AG08395 (cell line): Measurements from ENCODE around the gene NFX1.
A peak's percentile ranks its signal among the peaks of the same experiment; 100 is the strongest.
"Not testable (repeated sequence)": the region's sequence is repeated elsewhere in the genome, so short reads cannot be mapped to it uniquely, and the experiment has no call there.

Experiments used
- DNase-seq: peaks from one replicate; pipeline ENCODE4 v3.0.0; 2012; ENCODE audit warnings: mixed read lengths, low spot score

The NFX1 gene

GRCh38 chr9:33310748-33311147 is 20.4 kb downstream of the NFX1 start:
- DNase-seq = no peak

- no peak for DNase-seq
These were observed 21.6 kb downstream of the NFX1 start for GRCh38 chr9:33311953-33312352.

GRCh38 chr9:33315371-33315770 is 25.1 kb downstream of the NFX1 start:
- DNase-seq = no peak

DNA sequence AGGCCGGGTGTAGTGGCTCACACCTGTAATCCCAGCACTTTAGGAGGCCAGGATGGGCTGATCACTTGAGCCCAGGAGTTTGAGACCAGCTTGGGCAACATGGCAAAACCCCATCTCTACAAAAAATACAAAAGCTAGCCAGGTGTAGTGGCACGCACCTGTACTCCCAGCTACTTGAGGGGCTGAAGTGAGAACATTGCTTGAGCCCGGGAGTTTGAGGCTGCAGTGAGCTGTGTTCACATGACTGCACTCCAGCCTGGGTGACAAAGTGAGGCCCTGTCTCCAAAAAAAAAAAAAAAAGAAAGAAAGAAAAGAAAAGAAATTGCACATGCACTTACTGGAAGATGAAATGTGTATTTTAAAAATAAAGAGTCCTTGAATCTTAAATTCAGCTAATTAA is 26.8 kb downstream of the NFX1 start:
- not testable (repeated sequence) for DNase-seq

DNA sequence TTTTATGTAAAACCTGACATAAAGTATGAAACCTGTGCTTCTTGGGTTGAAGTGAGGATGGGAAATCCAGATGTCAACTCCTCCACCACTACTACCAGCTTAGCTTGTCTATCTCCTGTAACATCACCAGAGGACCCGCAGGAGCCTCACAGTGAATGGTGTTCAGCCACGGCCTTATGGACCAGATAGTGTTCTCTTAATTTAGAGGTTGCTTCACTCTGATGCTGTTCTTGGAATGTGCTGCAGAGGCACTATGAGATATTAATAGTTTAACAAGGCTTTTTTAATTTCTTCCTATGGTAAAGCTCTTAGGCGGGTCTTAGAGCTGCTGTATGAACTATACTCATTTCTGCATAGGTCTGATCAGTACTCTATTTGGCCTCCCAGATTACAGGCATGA is 27.9 kb downstream of the NFX1 start:
- DNase-seq = no peak

DNA sequence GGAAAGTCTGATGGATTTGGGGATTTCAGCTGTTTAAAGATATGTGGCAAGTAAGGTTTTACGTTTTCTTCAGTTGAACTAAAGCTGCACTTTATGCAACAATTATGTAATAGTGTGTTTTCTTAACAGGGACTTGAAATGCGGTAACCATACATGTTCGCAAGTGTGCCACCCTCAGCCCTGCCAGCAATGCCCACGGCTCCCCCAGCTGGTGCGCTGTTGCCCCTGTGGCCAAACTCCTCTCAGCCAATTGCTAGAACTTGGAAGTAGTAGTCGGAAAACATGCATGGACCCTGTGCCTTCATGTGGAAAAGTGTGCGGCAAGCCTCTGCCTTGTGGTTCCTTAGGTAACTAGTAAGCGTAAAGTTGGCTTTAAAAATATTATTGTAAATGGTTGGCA is 28.5 kb downstream of the NFX1 start:
- no peak for DNase-seq

DNA sequence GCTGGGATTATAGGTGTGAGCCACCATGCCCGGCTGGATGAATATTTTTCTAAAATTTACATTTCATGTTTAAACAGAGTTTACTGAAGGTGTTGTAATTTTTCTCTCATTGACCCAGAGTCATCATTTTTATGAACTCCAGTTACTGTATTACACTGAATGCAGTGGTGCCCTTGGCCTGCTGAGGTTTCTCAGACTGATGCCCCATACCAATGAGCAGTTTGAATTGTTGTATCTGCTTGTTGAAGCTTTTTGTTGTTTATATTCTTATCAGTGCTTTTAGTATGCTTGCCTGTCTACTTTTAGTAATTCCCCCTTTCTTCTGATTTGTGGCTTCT is 29.9 kb downstream of the NFX1 start:
- no peak for DNase-seq

GRCh38 chr9:33320568-33321261 is 30.4 kb downstream of the NFX1 start:
- DNase-seq = peak; percentile 87

- peak; percentile 78 for DNase-seq
These were observed 38.8 kb downstream of the NFX1 start for GRCh38 chr9:33329117-33329563.

DNA sequence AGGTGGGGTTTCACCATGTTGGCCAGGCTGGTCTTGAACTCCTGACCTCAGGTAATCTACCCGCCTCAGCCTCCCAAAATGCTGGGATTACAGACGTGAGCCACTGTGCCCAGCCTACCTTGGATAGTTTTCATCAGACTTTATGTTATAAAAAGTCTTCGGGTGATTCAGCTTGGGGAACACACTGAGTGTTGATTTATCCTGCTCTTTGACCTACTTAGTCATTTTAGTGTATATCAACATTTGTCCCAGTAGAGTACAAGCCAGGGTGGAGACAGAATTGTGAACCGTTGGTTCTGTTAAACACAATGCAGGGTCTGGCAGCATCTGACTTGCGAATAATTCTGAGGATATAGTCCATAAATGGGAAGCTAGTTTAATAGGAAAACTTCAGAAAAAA is 39.7 kb downstream of the NFX1 start:
- DNase-seq = no peak

GRCh38 chr9:33331377-33331891 is 41.1 kb downstream of the NFX1 start:
- DNase-seq = no peak

DNA sequence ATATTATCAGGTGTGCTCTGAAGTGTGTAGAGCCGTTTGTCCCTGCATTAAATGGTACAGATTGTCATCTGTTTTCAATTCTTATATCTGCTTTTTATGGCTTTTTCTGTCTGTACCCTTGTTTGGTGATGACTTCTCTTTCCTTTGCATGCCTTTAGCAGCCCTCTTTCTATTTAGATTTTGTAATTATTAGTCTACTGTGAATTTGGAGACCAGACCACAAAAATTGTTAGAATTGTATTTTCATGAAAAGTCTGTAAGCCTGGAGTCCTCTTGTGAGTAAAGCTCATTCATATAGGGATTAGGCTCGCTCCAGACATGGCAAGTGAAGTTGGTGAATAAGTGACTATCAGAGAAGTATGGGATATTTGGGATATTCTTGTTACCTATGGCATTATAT is 41.7 kb downstream of the NFX1 start:
- DNase-seq = no peak

DNA sequence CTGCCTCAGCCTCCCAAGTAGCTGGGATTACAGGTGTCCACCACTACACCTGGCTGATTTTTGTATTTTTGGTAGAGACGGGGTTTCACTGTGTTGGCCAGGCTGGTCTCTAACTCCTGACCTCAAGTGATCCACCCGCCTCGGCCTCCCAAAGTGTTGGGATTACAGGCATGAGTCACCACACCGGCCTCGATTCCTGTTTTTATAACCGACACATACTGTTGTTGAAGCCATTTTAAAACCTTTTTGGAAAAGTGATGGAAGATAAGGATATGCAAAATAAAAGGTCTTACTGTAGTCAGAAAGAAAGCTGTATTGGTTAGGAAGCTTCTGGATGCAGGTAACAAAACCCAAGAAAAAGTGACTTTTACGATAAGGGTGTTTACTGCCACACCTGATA is 42.6 kb downstream of the NFX1 start:
- DNase-seq = not testable (repeated sequence)

DNA sequence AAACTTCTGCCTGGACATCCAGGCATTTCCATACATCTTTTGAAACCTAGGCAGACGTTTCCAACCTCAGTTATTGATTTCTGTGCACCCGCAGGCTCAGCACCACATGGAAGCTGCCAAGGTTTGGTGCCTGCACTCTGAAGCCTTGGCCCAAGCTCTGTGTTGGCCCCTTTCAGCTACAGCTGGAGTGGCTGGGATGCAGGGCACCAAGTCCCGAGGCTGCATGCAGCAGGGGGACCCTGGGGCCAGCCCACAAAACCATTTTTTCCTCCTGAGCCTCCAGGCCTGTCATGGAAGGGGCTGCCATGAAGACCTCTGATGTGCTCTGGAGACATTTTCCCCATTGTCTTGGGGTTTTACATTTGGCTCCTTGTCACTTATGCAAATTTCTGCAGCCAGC is 49.9 kb downstream of the NFX1 start:
- no peak for DNase-seq

DNA sequence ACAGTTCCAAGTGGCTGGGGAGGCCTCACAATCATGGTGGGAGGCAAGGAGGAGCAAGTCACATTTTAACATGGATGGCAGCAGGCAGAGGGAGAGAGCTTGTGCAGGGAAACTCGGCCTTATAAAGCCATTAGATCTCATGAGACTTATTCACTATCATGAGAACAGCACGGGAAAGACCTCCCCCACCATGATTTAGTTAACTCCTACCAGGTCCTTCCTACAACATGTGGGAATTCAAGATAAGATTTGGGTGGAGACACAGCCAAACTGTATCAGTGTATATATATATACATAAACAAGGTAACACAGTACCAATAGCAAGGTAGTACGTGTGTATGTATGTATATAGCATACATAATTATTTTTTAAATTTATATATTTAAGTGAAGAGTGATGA is 50.9 kb downstream of the NFX1 start:
- no peak for DNase-seq

- no peak for DNase-seq
These were observed 53.8 kb downstream of the NFX1 start for GRCh38 chr9:33344145-33344544.

GRCh38 chr9:33346564-33346963 is 56.2 kb downstream of the NFX1 start:
- DNase-seq = no peak

DNA sequence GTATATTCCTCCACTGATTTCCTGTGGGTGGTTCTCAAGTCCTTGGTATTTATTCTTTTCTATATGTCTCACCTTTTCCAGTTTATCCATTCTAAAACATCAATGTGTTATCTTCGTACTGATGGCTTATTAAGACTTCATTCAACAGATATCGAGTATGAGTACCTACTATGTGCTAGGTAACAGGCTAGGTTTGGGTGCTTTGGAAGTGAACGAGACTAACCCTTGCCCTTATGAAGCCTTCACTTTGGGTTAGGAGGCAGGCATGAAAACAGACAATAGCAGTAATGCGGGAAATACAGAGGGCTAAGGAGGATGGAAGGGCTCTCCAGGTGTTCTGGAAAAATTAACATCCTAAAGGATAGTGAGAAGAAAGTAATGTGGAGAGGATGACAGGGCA is 58.7 kb downstream of the NFX1 start:
- DNase-seq = no peak

- DNase-seq = no peak
These were observed 59.4 kb downstream of the NFX1 start for GRCh38 chr9:33349743-33350142.

DNA sequence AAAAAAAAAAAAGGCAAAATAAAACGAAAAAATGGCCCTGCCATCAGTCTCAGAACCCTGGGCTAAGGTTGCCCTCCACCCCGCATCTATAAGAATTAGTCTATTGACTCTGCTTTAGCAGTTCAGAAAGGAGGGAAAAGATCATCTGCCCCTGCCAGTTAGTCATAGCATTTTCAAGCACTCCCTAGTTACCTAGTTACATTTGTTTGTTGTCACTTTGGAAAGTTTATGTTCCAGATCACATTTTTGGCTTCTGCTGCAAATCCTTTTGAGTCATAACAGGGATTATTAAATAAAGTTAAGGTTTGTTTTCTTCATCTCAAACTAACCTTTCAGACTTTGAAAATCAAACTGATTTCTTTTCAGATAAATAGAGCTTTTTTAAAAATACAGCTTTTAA is 60.0 kb downstream of the NFX1 start:
- DNase-seq = peak; percentile 85

- no peak for DNase-seq
These were observed 61.2 kb downstream of the NFX1 start for GRCh38 chr9:33351547-33351946.

DNA sequence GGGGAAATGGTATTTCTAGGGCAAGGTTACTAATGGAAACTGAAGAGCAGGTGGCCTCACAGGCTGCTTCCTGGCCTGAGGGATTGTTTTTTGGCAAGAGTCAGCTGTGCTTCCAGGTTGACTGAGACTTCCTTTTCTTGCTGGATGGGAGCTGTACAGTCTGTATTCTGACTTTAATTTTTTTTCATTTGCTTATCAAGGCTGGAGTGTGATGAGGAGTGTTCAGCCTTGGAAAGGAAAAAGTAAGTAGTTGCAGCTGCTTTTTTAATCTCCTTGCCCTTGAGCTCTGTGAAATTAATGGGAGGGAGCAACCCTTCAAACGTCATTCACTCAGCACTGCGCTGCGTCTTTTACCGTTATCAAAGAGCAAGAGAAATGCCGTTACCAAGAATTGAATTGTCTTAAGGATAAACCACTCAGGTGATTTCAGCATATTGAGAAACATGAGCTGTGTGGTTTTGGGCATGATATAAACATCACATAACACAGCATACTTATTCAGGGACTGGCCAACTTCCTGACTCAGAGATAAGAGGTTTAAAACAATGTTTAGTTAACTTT is 64.4 kb downstream of the NFX1 start:
- no peak for DNase-seq

DNA sequence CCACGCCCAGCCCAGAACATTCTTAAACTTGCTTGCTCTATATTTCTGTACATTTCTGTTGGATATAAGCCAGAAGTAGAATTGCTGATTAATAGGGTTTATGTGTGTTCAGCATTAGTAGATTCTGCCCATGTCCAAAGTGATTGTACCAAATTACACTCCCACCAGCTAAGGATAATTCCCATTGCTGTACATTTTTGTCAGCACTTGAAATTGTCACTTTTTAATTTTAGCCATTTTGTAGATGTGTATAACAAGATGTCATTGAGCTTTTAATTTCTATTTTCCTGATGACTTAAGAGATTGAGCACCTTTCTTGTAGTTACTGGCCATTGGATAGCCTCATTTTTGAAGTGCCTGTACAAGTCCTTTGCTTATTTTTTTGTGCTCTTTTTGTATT is 65.6 kb downstream of the NFX1 start:
- DNase-seq = no peak

DNA sequence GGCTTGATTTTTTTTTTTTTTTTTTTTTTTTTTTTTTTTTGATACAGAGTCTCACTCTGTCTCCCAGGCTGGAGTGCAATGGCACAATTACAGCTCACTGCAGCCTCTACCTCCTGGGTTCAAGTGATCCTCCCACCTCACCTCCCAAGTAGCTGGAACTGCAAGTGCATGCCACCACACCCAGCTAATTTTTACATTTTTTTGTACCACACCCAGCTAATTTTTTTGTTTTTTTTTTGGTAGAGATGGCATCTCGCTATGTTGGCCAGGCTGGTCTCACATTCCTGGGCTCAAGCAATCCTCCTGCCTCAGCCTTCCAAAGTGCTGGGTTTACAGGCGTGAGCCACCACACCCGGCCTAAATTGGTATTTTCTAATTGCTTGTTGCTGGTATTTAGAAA is 68.3 kb downstream of the NFX1 start:
- not testable (repeated sequence) for DNase-seq
